ENCODE measurements around the gene TMEM217.

- TF ChIP-seq CTCF (conservative IDR thresholded peaks at IDR 0.05) (no peak), ZFX (IDR thresholded peaks at IDR 0.05) (no peak)
Measured at GRCh38 chr6:37204014-37204751, 53.8 kb downstream of the TMEM217 start.
